Fibroblast of lung (primary cell): ENCODE results near the gene CYB5A. TPM values are rescaled to one million over a fixed set of nuclear protein-coding genes. Genes with fewer than 3 reads are reported as not detected.

Experiments used
- DNase-seq, 2 donors: peaks; one replicate each; pipeline versions ENCODE4 v3.0.0 to v3.0.0-alpha.2; 2010; ENCODE audit warnings: low read depth in 2 of 2
- H2AFZ ChIP-seq: 2 replicates; pipeline ENCODE4 v1.5.1; 2012; ENCODE audit warnings: low read length, control low read depth, inconsistent platforms
- H3K27ac ChIP-seq: 2 replicates; pipeline ENCODE4 v1.5.1; 2011; ENCODE audit warnings: low read length, control low read depth; ENCODE audit not compliant: insufficient read depth
- H3K27me3 ChIP-seq: 2 replicates; pipeline ENCODE4 v1.5.1; 2011; ENCODE audit warnings: mild to moderate bottlenecking, low read length; ENCODE audit not compliant: control insufficient read depth, insufficient read depth
- H3K36me3 ChIP-seq: 2 replicates; pipeline ENCODE4 v1.5.1; 2011; ENCODE audit warnings: low read length; ENCODE audit not compliant: control insufficient read depth, insufficient read depth
- H3K4me1 ChIP-seq: 2 replicates; pipeline ENCODE4 v1.5.1; 2011; ENCODE audit warnings: low read length; ENCODE audit not compliant: control insufficient read depth, insufficient read depth; ENCODE audit errors: extremely low read depth
- H3K4me2 ChIP-seq: 2 replicates; pipeline ENCODE4 v1.5.1; 2011; ENCODE audit warnings: low read length, control low read depth; ENCODE audit not compliant: insufficient read depth; ENCODE audit errors: extremely low read depth
- H3K4me3 ChIP-seq, 4 experiments: fragments of 200-600 bp in 1 of 4; sonication (generic) in 1 of 4; replicated peaks in 1 of 4; 2 replicates each; pipeline ENCODE4 v1.5.1; 2011 to 2016; ENCODE audit warnings: low read length in 4 of 4, low read depth in 3 of 4, mild to moderate bottlenecking in 3 of 4, control low read depth in 2 of 4, inconsistent platforms in 1 of 4, mixed read lengths in 1 of 4; ENCODE audit not compliant: insufficient read depth in 1 of 4; ENCODE audit errors: control extremely low read depth in 1 of 4
- H3K79me2 ChIP-seq: 2 replicates; pipeline ENCODE4 v1.5.1; 2012; ENCODE audit warnings: mild to moderate bottlenecking, low read length, inconsistent platforms; ENCODE audit not compliant: control insufficient read depth, insufficient read depth
- H3K9ac ChIP-seq: 2 replicates; pipeline ENCODE4 v1.5.1; 2011; ENCODE audit warnings: mild to moderate bottlenecking, low read length, control low read depth; ENCODE audit not compliant: insufficient read depth
- H3K9me3 ChIP-seq: 2 replicates; pipeline ENCODE4 v1.5.1; 2012; ENCODE audit warnings: low read depth, low read length; ENCODE audit not compliant: control insufficient read depth, insufficient read depth
- H4K20me1 ChIP-seq: 2 replicates; pipeline ENCODE4 v1.5.1; 2011; ENCODE audit warnings: low read length; ENCODE audit not compliant: control insufficient read depth, insufficient read depth; ENCODE audit errors: extremely low read depth
- EZH2 ChIP-seq: IDR thresholded peaks from 2 replicates; pipeline ENCODE4 v1.5.1; 2012; ENCODE audit warnings: low read length, control low read depth, mild to moderate bottlenecking; ENCODE audit errors: missing control alignments
- polyA plus RNA-seq, 2 donors: library from polyadenylated mRNA; depleted of rRNA in 1 of 2; stranded (reverse) in 1 of 2; unstranded in 1 of 2; fragments of >200 nt; gene quantifications; 2 replicates each; pipeline ENCODE4 v1.2.1, GENCODE V29; 2011 to 2012; ENCODE audit warnings: missing spikeins in 1 of 2
- total RNA-seq: library from RNA; depleted of rRNA; stranded (reverse); fragments of >200 nt; gene quantifications from 2 replicates; pipeline ENCODE4 v1.2.1, GENCODE V29; 2014
- TF ChIP-seq, protein P1 (sequence below), 2 donors: IDR thresholded peaks in 1 of 2; conservative IDR thresholded peaks in 1 of 2; 1 replicate in 1 of 2; 2 replicates in 1 of 2; pipeline ENCODE4 v1.5.1; 2011 to 2012; ENCODE audit warnings: low read length in 2 of 2, control low read depth in 1 of 2, inconsistent platforms in 1 of 2, low read depth in 1 of 2, mild to moderate bottlenecking in 1 of 2

Gene CYB5A
- total and polyA plus RNA-seq, 2 donors (not counting 1 experiment from before 2014, with no cell fraction given): 111 to 113 TPM

DNA sequence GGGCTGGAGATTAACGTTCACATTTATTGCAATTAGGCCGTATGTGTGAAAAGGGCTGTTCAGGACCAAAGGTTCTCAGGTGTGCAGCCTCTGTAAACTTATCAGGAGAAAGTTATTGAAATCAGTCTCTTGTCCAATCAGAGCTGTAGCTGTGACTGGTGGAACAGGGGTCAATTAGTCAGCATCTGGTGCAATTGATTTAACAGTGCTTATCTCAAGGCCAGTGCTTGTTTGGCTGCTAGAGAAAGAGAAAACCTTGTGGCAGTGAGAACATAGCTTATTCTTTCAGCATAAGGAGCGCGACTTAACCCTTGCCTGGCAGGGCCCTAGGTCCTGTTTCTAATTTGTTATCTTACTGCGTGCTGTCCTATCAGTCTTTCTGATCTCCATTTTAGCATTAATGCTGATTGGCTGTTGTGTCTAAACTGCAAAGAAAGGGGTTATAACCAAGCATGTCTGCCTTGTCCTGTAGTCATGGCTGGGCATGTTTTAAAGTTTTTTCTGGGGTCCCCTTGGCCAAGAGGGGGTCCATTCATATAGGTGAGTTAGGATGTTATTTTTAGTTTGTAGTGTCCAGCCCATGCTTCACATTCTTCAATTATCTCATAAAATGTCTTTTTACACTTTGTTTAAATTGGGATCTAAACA is 66.4 kb downstream of the CYB5A start:
- Histone ChIP-seq H3K27ac (no peak overlapping the region), H3K79me2 (no peaks in the 10 kb centered on the region), H3K9me3 (no peaks in the 10 kb centered on the region), H3K27me3 (no peaks in the 10 kb centered on the region), H2AFZ (no peak overlapping the region), H3K4me1 (no peaks in the 10 kb centered on the region), H3K4me2 (no peak overlapping the region), H3K36me3 (no peaks in the 10 kb centered on the region), H3K9ac (no peak overlapping the region), H4K20me1 (no peaks in the 10 kb centered on the region), H3K4me3 (no peak overlapping the region)
- TF ChIP-seq, protein P1, sequence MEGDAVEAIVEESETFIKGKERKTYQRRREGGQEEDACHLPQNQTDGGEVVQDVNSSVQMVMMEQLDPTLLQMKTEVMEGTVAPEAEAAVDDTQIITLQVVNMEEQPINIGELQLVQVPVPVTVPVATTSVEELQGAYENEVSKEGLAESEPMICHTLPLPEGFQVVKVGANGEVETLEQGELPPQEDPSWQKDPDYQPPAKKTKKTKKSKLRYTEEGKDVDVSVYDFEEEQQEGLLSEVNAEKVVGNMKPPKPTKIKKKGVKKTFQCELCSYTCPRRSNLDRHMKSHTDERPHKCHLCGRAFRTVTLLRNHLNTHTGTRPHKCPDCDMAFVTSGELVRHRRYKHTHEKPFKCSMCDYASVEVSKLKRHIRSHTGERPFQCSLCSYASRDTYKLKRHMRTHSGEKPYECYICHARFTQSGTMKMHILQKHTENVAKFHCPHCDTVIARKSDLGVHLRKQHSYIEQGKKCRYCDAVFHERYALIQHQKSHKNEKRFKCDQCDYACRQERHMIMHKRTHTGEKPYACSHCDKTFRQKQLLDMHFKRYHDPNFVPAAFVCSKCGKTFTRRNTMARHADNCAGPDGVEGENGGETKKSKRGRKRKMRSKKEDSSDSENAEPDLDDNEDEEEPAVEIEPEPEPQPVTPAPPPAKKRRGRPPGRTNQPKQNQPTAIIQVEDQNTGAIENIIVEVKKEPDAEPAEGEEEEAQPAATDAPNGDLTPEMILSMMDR (conservative IDR thresholded peaks at IDR 0.05 in 1 of 2, IDR thresholded peaks at IDR 0.05 in 1 of 2; ENCODE audit: low read depth in 1 of 2, low read length in 2 of 2): no peak
- TF ChIP-seq EZH2: no peak
- peak in 1 of 2 donors; percentile 21 for DNase-seq

DNA sequence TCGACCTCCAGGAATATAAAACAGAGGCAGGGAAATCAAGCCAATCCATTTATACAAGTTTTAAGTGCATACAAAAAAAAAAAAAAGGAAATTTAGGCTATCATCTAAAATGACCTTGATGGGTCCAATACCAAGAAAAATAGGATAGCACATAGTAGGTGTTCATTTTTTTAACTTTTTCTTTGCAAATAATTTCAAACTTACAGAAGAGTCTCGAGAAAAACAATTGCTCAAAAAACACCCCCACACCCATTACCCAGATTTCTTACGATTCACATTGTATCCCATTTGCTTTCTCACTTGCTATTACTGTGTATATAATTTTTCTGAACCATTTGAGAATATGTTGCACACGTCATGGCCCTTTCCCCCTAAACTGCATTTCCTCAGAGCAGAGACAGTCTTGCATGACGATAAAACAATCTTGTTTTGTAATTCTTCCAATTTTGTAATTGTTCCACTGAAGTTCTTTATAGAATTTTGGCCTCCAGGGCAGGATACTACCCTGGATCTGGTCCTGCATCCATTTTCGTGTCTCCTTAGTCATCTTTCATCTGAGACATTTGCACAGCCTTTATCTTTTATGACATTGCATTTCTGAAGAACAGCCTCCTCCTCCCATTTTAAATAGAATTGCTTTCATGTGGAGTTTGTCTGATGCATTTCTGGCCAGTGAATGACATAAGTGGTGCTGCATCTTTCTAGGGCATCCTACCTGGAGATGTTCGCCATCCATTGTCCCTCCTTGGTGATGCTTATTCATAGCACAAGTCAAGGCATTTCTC is 68.9 kb downstream of the CYB5A start:
- no peaks in the 10 kb centered on the region for H3K9me3 ChIP-seq
- no peak overlapping the region for H3K4me2 ChIP-seq
- no peak overlapping the region for H3K9ac ChIP-seq
- no peak for DNase-seq
- H3K79me2 ChIP-seq: no peaks in the 10 kb centered on the region
- no peaks in the 10 kb centered on the region for H3K36me3 ChIP-seq
- H3K27me3 ChIP-seq: no peaks in the 10 kb centered on the region
- no peak for TF ChIP-seq EZH2
- TF ChIP-seq, protein P1 (conservative IDR thresholded peaks at IDR 0.05 in 1 of 2, IDR thresholded peaks at IDR 0.05 in 1 of 2; ENCODE audit: low read depth in 1 of 2, low read length in 2 of 2): no peak
- no peak overlapping the region for H2AFZ ChIP-seq
- H3K27ac ChIP-seq: no peak overlapping the region
- H4K20me1 ChIP-seq: no peaks in the 10 kb centered on the region
- no peaks in the 10 kb centered on the region for H3K4me1 ChIP-seq
- no peak overlapping the region for H3K4me3 ChIP-seq

DNA sequence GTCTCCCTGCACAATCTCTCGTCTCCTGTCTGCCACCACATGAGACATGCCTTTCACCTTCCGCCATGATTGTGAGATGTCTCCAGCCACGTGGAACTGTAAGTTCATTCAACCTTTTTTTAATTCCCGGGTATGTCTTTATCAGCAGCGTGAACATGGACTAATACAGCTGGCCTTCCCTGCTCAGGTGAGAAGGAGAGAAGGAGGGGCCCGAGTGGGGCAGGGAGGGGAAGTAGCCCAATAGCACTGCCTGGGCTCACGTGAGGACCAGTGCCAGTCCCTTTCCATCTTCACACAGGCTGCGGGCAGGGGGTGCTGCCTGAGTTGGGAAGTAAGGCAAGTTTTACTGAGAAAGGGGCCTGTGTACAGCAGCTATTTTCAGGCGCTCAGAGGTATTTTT is 70.7 kb downstream of the CYB5A start:
- Histone ChIP-seq H3K27ac (no peak overlapping the region), H2AFZ (no peak overlapping the region), H3K36me3 (no peaks in the 10 kb centered on the region), H3K27me3 (no peaks in the 10 kb centered on the region), H3K79me2 (no peaks in the 10 kb centered on the region), H3K4me1 (no peaks in the 10 kb centered on the region), H3K9ac (no peak overlapping the region), H4K20me1 (no peaks in the 10 kb centered on the region), H3K4me2 (no peak overlapping the region), H3K9me3 (no peaks in the 10 kb centered on the region), H3K4me3 (no peak overlapping the region)
- no peak for DNase-seq
- TF ChIP-seq EZH2: no peak
- TF ChIP-seq, protein P1 (conservative IDR thresholded peaks at IDR 0.05 in 1 of 2, IDR thresholded peaks at IDR 0.05 in 1 of 2; ENCODE audit: low read depth in 1 of 2, low read length in 2 of 2): no peak
